SU-DHL-6 (cell line): ENCODE data around the gene ZNF280A.

ENCODE experiments used
- CTCF ChIP-seq: fragments of 200-600 bp; sonication (generic); IDR thresholded peaks from one replicate; pipeline ENCODE4 v1.5.1; 2017; ENCODE audit warnings: antibody characterized with exemption, mild to moderate bottlenecking, low read length, moderate library complexity; ENCODE audit not compliant: insufficient read depth, poor library complexity, severe bottlenecking
- EZH2phosphoT487 ChIP-seq: fragments of 200-600 bp; sonication (generic), shearing (Covaris generic); conservative IDR thresholded peaks from 2 replicates; pipeline ENCODE4 v1.6.1; 2018; ENCODE audit warnings: mild to moderate bottlenecking, antibody characterized with exemption, low read length, moderate library complexity, mixed read lengths

- TF ChIP-seq CTCF (no peak), EZH2phosphoT487 (no peak)
These were observed 50.5 kb downstream of the ZNF280A start for GRCh38 chr22:22469527-22469926.
